NCI-H1436 treated with DMSO at 0.1 percent for 48 hours (cell line): ENCODE data around the gene ZBP1.

Experiments used
- DNase-seq: peaks from one replicate; lab custom pipeline; 2025; lab: John Stamatoyannopoulos, UW

ZBP1 gene

GRCh38 chr20:57658833-57659516 lies 38.7 kb upstream of the ZBP1 start:
- no peak for DNase-seq

DNA sequence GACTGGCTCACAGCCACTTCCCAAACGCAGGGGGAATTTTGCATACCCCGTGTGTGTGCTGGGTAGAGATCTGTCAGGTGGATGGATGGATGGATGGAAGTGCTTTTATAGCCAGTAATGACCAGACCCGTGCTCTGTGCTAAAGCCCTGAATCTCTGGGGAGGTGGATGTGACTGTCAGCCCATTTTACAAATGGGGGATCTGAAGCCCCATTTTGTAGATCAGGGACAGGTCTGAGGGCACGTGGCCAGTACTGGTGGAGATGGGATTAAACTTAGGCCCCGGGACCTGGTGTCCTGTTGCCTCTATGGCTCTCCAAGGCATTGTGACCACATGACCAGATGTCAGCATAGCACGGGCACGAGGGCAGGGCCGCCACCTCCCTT lies 38.2 kb upstream of the ZBP1 start:
- no peak for DNase-seq

DNA sequence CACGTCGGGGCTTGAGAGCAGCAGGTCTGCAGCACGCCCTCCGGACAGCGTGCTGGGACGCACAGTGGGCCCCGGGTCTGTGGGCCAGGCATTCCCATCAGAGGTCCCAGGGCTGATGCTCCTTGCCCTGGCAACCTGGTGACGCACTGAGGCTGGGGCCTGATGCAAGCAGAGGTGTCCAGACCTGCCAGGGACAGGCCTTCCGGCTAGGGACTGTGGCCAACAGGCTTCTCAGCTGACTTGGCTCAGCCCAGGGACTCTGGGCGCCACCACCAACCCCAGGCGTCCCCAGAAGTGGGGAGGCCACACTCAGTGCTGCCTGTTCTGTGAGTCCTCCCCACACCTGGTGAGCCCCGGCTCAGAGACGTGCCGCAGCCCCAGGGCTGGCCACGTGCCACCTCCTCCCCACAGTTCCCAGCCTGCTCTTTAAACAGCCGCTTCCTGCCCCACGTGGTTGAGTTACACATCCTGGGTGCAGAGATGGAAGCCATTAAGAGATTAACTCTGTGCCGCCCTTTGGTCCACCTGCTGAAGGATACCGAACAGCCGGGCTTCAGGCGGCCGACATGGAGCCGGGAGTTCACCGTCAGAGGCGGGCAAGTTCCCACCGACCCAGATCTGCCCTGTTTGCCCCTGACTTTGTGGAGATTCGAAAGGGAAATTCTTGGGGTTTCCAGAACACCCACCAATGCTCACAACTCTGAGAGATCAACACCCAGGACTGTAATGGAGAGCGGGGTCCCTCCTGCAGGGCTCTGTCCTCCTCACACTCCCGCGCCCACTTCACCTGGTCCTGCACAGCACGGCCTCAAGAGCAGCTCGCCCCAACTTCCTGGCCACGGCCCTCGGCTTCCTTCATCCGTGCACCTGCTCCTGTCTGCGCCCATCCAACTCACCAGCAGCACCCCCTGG lies 37.6 kb upstream of the ZBP1 start:
- no peak for DNase-seq

DNA sequence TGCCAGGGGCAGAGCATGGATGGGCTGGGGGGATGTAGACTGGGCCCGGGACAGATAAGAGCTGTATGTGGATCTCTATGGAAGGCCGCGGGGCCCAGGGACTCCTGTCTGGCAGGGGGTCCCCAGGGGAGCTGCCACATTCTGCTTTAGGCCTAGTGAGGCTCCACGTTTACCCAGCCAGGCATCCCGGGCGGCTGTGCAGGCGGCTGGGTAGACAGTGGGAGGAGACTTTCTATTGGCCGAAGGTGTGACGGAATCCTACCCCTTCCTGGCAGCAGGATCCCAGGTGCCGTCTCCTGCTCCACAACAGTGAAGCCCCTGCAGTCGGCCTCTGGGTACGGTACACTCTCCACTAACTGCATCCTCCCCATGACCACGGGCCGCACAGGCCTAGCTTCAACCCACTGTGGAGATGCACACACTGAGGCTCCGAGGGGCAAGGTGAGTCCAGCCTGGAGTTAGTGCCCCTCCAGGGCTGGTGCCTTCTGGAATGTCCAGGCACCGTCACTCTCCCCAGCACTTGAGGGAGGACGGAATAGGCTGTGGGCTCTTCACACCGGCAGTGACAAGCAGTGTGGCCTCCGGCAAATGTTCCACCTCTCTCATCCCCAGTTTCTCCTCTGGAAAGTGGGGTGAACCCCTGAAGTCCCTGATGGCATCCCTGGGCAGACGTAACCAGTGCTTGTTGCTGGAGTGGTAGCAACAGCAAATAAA lies 36.8 kb upstream of the ZBP1 start:
- no peak for DNase-seq

GRCh38 chr20:57656252-57656820 lies 36.1 kb upstream of the ZBP1 start:
- DNase-seq: no peak

GRCh38 chr20:57655809-57656155 lies 35.6 kb upstream of the ZBP1 start:
- DNase-seq: no peak

DNA sequence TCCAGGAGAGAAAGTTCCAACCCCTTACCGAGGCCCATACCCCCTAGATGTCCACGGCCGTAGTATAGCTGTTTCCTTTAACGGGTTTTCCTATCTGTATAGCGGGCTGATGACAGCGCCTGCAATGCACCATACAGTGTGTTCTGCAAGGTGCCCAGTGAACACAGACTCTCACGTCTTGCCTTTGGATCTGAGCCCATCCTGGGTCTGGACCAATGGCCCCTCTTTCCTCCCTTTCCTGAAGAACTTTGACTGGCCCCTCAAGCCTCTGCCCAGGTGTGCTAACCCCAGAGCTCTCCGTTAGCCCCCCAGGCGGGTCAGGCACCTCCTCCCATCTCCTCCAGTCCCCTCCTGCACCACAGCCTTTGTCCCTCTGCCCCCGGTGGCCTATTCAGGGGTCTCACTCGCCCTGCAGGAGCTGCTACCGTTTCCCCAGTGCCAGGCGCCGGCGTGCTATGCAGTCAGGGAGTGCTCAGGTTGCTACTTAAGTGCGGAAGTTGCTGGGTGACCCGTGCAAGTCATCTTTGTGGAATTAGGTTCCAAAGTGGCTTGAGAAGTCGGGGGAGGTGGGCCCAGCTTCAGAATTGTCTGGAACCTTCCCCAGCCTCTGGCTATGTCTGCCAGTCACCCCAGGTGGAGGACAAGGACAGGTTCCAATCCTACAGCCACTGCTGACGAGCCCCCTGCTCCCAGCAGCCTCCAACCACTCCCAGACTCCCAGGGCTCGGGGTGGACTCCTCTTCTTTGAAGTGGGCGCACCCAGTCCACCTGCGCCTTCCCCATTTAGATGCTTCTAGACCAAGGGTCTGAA lies 35.0 kb upstream of the ZBP1 start:
- no peak for DNase-seq

GRCh38 chr20:57654363-57654997 lies 34.3 kb upstream of the ZBP1 start:
- DNase-seq: no peak

DNA sequence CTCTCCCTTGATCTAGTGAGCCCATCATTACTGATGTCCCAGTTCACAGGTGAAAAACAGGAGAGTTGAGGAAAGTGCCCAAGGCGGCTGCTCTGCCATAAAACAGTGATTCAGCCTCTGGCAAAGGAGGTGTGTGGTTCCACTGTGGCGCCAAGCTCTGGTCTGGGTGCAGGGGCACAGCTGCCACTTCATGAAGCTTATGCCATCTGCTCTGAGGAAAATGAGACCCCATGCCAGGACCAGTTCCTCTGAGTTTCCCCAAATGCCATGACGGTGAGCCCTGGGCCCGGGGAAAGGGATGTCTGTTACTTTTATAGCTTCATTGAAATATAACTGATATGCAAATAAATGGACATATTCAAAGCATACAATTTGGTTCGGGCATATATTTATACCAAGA lies 33.7 kb upstream of the ZBP1 start:
- DNase-seq: no peak

DNA sequence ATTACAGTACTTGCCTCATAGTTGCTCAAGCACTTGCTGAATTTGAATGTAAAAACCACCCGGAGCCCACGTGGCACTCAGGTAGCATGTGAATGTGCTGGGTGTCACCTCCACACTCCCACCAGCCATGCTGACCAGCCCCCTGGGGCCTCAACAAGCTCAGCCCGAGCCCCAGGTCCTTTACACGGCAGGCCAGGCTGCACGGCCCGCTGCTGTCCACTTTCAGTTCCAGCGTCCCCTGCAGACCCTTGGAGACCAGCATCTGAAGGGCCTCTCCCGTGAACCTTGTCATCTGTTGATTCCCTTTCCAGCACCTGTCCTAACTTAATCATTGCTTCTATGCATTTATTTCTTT lies 33.3 kb upstream of the ZBP1 start:
- no peak for DNase-seq

DNA sequence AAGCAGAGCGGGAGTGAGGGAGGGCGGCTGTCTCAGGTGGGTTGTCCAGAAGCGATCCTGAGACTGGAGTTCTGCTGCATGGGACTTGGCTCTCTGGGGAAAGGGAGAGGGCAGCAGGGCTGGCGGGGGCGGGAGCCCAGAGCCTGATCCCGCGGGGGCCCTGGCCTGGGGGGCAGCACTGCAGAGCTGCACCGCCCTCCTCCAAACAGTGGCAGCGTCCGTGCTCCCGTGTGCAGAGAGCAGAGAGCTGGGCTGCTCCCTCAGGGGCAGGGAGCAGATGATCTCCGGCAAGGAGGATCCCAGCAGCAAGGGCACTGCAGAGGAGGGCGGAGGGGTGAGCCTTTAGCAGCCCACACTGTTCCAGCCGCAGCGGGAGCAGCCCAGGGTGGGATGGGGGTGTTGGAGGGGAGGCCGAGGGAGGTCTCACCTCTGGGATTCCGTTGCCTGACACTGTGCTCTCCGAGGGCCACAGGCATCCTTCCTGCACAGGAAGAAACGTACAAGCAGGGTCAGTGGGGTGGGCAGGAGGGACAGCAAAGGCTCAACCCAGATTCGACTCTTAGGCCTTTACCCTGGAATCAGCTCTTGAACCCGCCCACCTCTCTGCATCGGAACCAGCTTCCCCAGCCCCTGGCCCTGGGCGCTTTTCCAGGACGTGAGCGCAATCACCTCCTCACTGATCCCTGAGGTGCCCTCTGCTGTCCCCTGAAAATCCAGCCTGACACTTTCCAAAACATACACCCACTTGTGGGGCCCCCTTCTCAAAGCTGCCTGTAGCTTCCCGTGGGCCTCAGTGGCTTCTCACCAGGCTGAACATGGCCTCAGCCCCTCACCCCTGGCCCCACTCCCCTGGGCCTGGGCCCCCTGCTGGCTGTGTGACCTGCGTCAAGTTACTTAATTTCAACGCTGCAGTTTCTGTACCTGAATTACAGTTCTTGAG lies 32.6 kb upstream of the ZBP1 start:
- no peak for DNase-seq

DNA sequence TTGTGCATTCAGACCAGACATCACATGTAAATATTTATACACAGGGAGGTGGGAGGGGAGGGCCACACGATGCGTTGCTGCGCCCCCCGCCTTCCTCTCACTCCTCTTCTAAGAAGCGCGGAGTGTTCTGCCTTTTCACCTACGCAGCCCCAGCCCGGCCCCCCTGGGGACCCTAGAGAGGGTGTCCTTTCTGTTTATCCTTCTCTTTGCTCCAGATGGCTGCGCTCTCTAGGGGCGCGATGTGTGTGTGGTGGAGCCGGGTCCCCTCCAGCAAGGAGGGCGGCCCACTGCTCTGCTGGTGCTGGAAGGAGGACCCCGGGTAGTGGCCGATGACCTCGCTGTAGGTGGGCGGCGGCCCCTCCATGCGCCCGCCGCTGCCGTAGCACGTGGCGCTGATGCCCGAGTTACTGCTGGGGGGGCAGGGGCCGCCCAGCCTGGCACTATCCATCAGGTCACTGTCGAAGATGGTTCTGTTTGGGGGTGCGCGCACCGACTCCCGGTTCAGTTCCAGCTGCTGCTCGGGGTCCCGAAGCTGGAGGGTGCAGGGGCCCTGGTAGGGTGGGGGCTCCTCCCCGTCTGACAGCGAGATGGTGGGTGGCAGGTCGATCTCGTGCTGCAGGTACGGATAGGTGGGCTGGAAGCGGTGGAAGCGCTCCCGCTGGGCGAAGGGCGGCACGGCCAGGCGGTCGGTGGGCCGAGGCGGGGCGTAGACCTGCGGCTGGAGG lies 31.8 kb upstream of the ZBP1 start:
- no peak for DNase-seq

DNA sequence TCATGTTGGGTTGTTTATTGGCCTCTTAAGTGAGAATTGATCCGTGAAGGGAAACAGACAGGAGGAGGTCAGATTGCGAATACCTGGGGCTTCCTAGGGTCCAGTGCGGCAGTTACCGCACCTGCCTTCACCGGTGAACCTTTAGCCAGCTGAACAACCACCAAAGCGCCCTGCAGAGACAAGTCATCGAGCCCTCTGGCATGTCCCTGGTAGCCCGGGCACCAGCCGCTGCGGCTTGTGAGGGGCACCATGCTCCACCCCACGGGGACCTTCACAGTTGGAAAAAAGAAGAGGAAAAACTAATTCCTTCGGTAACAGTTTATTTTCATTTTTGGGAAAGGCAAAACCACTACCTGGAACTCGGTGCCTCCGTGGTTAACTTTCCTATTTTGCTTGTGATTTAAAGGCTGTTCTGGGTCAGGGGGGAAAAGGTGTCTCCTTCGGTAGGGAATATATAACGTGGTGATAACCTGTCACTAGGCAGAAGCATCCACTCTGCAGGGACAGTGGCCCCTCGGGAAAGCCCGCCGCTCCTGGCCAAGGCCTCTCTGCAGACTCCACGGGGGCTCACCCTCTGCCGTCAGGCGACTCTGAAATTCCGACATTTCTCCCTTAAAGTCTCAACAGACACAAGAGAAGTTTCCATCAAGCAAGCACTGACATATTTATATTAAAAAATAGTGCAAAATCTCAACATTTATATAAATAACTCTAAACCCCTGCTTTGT lies 30.7 kb upstream of the ZBP1 start:
- DNase-seq: no peak

DNA sequence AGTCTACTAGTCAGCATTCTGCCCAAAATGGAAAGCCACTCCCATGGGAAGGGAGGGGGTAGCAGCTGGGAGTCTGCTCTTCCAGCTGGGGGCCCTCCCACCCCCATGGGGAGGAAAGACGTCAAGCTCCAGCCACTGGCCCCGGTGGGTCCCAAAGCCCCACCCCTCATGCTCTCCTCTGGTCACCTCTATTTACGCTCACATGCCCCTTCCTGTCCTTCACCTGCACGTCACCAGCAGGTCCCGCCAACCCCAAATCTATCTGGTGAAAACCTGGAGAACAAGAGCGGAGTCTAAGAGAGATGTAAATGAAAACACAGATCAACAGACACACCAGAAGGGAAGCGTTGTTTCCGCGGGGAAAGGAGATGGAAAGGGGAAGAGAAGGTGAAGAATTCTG lies 30.0 kb upstream of the ZBP1 start:
- no peak for DNase-seq

GRCh38 chr20:57649617-57650015 lies 29.4 kb upstream of the ZBP1 start:
- no peak for DNase-seq

DNA sequence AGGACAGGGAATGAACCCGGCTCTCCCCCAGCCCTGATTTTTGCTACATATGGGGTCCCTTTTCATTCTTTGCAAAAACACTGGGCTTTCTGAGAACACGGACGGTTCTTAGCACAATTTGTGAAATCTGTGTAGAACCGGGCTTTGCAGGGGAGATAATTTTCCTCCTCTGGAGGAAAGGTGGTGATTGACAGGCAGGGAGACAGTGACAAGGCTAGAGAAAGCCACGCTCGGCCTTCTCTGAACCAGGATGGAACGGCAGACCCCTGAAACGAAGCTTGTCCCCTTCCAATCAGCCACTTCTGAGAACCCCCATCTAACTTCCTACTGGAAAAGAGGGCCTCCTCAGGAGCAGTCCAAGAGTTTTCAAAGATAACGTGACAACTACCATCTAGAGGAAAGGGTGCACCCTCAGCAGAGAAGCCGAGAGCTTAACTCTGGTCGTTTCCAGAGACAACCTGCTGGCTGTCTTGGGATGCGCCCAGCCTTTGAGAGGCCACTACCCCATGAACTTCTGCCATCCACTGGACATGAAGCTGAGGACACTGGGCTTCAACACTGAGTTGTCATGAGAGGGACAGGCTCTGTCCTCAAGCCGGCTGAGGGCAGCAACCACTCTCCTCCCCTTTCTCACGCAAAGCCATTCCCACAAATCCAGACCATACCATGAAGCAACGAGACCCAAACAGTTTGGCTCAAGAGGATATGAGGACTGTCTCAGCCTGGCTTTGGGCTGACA lies 28.8 kb upstream of the ZBP1 start:
- no peak for DNase-seq

DNA sequence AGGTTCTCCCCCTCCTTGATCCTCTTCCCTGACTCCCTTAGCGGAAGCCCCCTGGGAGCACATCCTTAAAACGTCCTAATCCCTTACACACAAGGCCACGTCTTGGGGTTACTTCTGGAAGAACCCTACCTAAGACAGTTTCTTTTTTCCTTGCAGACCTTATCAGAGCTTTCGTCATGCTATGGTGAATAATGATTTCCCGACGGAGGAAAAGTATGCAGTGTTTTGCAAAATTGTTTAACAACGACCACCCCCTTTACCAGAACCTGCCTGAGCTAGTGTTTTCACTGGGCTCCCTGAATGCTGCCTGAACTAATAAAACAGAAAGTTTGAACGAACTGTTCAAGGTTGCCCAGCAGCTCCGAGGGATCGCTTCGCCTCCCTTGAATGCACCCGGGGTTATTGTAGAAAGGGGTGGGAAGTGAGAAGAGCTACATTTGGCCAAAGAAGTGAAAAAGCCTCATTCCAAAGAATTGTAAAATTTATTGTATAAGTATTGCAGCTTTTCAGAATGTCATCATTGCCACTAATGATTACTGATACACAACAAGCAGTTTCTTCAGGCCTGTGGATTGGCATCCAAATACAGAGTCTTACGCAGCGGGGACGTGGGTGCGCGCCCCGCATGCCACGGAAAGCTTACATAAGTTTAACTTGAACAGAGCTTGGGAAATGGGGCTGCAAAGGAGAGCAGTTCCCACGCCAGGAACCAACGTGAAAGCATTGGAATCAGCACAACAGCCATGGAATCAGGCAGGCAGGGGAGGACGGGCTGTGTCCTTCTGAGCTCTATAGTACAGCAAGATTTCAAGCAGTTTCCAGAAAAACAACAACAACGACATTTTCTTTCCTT lies 27.9 kb upstream of the ZBP1 start:
- DNase-seq: no peak
